ENCODE results near the gene CERK. TPM values are rescaled to one million over a fixed set of nuclear protein-coding genes. Genes with fewer than 3 reads are reported as not detected.

The CERK gene
- total RNA-seq, 1 donor from 2014 or later = 38.4 TPM

- Mint-ChIP-seq H3K9me3 (ENCODE audit: unreplicated experiment) (no peaks in the 10 kb centered on the region), H3K36me3 (ENCODE audit: unreplicated experiment) (no peaks in the 10 kb centered on the region), H3K4me3 (ENCODE audit: unreplicated experiment) (no peak overlapping the region), H3K27ac (ENCODE audit: unreplicated experiment) (no peak overlapping the region), H3K27me3 (ENCODE audit: unreplicated experiment) (no peaks in the 10 kb centered on the region), H3K4me1 (ENCODE audit: unreplicated experiment) (peaks cover 9% of the 10 kb centered on the region)
- DNase-seq (ENCODE audit: extremely low spot score, unreplicated experiment) = no peak
- no peak for TF ChIP-seq CTCF (IDR thresholded peaks at IDR 0.05)
Measured at GRCh38 chr22:46744581-46744980, 6.5 kb upstream of the CERK start.

GRCh38 chr22:46742576-46743221 lies 4.6 kb upstream of the CERK start:
- Mint-ChIP-seq H3K36me3 (ENCODE audit: unreplicated experiment) (no peaks in the 10 kb centered on the region), H3K4me1 (ENCODE audit: unreplicated experiment) (peaks cover 9% of the 10 kb centered on the region), H3K27me3 (ENCODE audit: unreplicated experiment) (no peaks in the 10 kb centered on the region), H3K9me3 (ENCODE audit: unreplicated experiment) (no peaks in the 10 kb centered on the region), H3K4me3 (ENCODE audit: unreplicated experiment) (no peak overlapping the region), H3K27ac (ENCODE audit: unreplicated experiment) (no peak overlapping the region)
- DNase-seq (ENCODE audit: extremely low spot score, unreplicated experiment) = no peak
- TF ChIP-seq CTCF (IDR thresholded peaks at IDR 0.05) = no peak

GRCh38 chr22:46741974-46742519 lies 4.0 kb upstream of the CERK start:
- H3K4me1 Mint-ChIP-seq (ENCODE audit: unreplicated experiment) = peaks cover 12% of the 10 kb centered on the region
- H3K27me3 Mint-ChIP-seq (ENCODE audit: unreplicated experiment) = no peaks in the 10 kb centered on the region
- H3K9me3 Mint-ChIP-seq (ENCODE audit: unreplicated experiment) = no peaks in the 10 kb centered on the region
- H3K36me3 Mint-ChIP-seq (ENCODE audit: unreplicated experiment) = no peaks in the 10 kb centered on the region
- no peak overlapping the region for H3K27ac Mint-ChIP-seq (ENCODE audit: unreplicated experiment)
- no peak for TF ChIP-seq CTCF (IDR thresholded peaks at IDR 0.05)
- H3K4me3 Mint-ChIP-seq (ENCODE audit: unreplicated experiment) = no peak overlapping the region
- no peak for DNase-seq (ENCODE audit: extremely low spot score, unreplicated experiment)

- H3K36me3 Mint-ChIP-seq (ENCODE audit: unreplicated experiment) = no peaks in the 10 kb centered on the region
- no peak overlapping the region for H3K4me3 Mint-ChIP-seq (ENCODE audit: unreplicated experiment)
- no peak for DNase-seq (ENCODE audit: extremely low spot score, unreplicated experiment)
- peaks cover 21% of the 10 kb centered on the region for H3K4me1 Mint-ChIP-seq (ENCODE audit: unreplicated experiment)
- no peaks in the 10 kb centered on the region for H3K27me3 Mint-ChIP-seq (ENCODE audit: unreplicated experiment)
- TF ChIP-seq CTCF (IDR thresholded peaks at IDR 0.05) = no peak
- no peak overlapping the region for H3K27ac Mint-ChIP-seq (ENCODE audit: unreplicated experiment)
- H3K9me3 Mint-ChIP-seq (ENCODE audit: unreplicated experiment) = no peaks in the 10 kb centered on the region
Measured at GRCh38 chr22:46740910-46741780, 3.1 kb upstream of the CERK start.

All from osteocyte (in vitro differentiated cells).